HG02970 (cell line): Measurements from ENCODE around the gene RC3H2.

Experiments used
- ATAC-seq: cut with Tn5 transposase; IDR thresholded peaks from one replicate; pipeline ENCODE4 v1.9.1; 2021; ENCODE audit warnings: mild to moderate bottlenecking, moderate library complexity, moderate number of reproducible peaks; ENCODE audit not compliant: unreplicated experiment, low FRiP score

RC3H2 gene

GRCh38 chr9:122904823-122905710 lies at the start of gene RC3H2:
RC3H2 (minus strand) TSS chr9:122905359; CDS start chr9:122897509, 7,850 bp downstream.
- peak; percentile 91 for ATAC-seq

GRCh38 chr9:122954253-122954691 lies 49.1 kb upstream of the RC3H2 start:
- no peak for ATAC-seq

- no peak for ATAC-seq
These were observed 45.9 kb upstream of the RC3H2 start for GRCh38 chr9:122951056-122951455.

- no peak for ATAC-seq
These were observed 45.1 kb upstream of the RC3H2 start for GRCh38 chr9:122950263-122950662.

GRCh38 chr9:122949696-122950095 lies 44.5 kb upstream of the RC3H2 start:
- no peak for ATAC-seq

- no peak for ATAC-seq
These were observed 43.2 kb upstream of the RC3H2 start for GRCh38 chr9:122948313-122948712.

GRCh38 chr9:122946461-122947005 lies 41.4 kb upstream of the RC3H2 start:
- no peak for ATAC-seq

- ATAC-seq = no peak
These were observed 40.1 kb upstream of the RC3H2 start for GRCh38 chr9:122944960-122945888.

- no peak for ATAC-seq
These were observed 36.5 kb upstream of the RC3H2 start for GRCh38 chr9:122941582-122942234.

GRCh38 chr9:122940749-122941581 lies 35.8 kb upstream of the RC3H2 start, which contains the start of gene RABGAP1:
RABGAP1 (plus strand) TSS chr9:122941020; CDS start chr9:122957060, 16,040 bp downstream.
- peak; percentile 98 for ATAC-seq

- ATAC-seq = no peak
These were observed 35.2 kb upstream of the RC3H2 start for GRCh38 chr9:122940454-122940748.

- ATAC-seq = no peak
These were observed 34.4 kb upstream of the RC3H2 start for GRCh38 chr9:122939601-122940000.

- no peak for ATAC-seq
These were observed 31.7 kb upstream of the RC3H2 start for GRCh38 chr9:122936883-122937282.

GRCh38 chr9:122936464-122936863 lies 31.3 kb upstream of the RC3H2 start:
- ATAC-seq = no peak

GRCh38 chr9:122931226-122932121 lies 26.3 kb upstream of the RC3H2 start, which contains the start of gene ZBTB26:
ZBTB26 (minus strand) TSS chr9:122931512; CDS start chr9:122919934, 11,578 bp downstream.
- peak; percentile 92 for ATAC-seq

- ATAC-seq = no peak
These were observed 25.5 kb upstream of the RC3H2 start for GRCh38 chr9:122930541-122931225.

GRCh38 chr9:122929796-122930354 lies 24.7 kb upstream of the RC3H2 start:
- ATAC-seq = no peak
